ENCODE data around the gene SMC3. TPM values are rescaled to one million over a fixed set of nuclear protein-coding genes. Genes with fewer than 3 reads are reported as not detected.

The SMC3 gene
- total and polyA plus RNA-seq, 2 of the 4 experiments (the other 2 are of a cell fraction), result 15.0 to 15.2 TPM

DNA sequence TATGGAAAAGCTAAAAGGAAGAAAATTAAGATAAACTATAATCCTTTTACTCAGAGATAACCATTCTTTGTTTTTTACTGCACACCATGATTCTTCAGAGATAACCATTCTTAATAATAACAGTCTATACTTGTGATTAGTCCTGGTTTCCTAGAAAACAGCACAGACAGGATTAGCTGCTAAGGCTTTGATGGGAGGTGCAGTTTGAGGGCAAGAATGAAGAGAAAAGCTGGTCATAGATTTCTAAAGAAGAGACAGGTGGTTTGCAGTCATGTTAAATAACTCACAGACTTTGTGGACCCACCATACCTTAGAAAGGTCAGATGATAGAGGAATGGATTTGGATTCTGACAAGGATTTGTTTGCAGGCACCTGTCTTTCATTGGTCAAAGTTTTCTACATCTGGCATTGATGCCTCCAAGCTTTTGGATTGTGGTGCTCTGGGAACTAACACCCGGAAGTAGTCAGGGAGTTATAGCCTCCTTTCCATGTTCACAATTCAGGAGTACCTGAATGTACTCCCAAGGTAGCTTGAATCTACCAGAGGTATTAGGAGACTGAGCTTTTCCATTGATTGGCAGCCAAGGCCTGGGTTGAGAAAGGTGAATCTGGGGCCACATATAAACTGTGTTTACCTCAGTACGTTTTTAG lies 3.7 kb downstream of the SMC3 start:
- Histone ChIP-seq H3K27me3 (ENCODE audit: control insufficient read depth, insufficient read depth, low read length) (no peaks in the 10 kb centered on the region), H3K4me1 (ENCODE audit: control insufficient read depth, insufficient read depth, low read length) (peaks cover 6% of the 10 kb centered on the region; the same call in 1 of the 2 replicates), H3K9me1 (ENCODE audit: insufficient read depth, low read length) (peaks cover 9% of the 10 kb centered on the region), H2AK9ac (replicated peaks; ENCODE audit: low read depth, low read length, poor library complexity) (no peak overlapping the region), H3K36me3 (ENCODE audit: control insufficient read depth, insufficient read depth, low read length) (peaks cover 5% of the 10 kb centered on the region), H3K23ac (ENCODE audit: low read depth, low read length) (peak overlapping the region; percentile 59), H2BK20ac (ENCODE audit: low read depth, low read length) (no peak overlapping the region), H4K8ac (ENCODE audit: low read depth in 2 of 2, low read length in 2 of 2) (no peak overlapping the region), H3K4me2 (ENCODE audit: low read depth, low read length) (no peak overlapping the region), H4K20me1 (ENCODE audit: insufficient read depth, low read length) (peaks cover 14% of the 10 kb centered on the region), H2AFZ (replicated peaks; ENCODE audit: low read length, poor library complexity) (no peak overlapping the region), H3K9ac (ENCODE audit: low read depth, low read length) (no peak overlapping the region), H2BK15ac (ENCODE audit: low read depth, low read length) (no peak overlapping the region), H2BK5ac (ENCODE audit: low read depth, low read length, poor library complexity, severe bottlenecking) (no peak overlapping the region), H3K4me3 (ENCODE audit: insufficient read depth, low read depth, low read length) (no peak overlapping the region), H3K4ac (ENCODE audit: low read depth, low read length) (no peak overlapping the region), H3K18ac (ENCODE audit: low read depth, low read length) (no peak overlapping the region), H3K56ac (ENCODE audit: extremely low read depth, insufficient read depth, low read length) (no peak overlapping the region), H3K14ac (replicated peaks; ENCODE audit: low read depth, low read length) (no peak overlapping the region), H2BK120ac (ENCODE audit: low read depth, low read length) (no peak overlapping the region), H4K91ac (ENCODE audit: insufficient read depth, low read depth, low read length) (no peak overlapping the region), H3K27ac (ENCODE audit: insufficient read depth, low read length) (no peak overlapping the region), H4K5ac (ENCODE audit: low read depth, low read length) (no peak overlapping the region), H2AK5ac (ENCODE audit: low read depth, low read length) (no peak overlapping the region), H3K9me3 (ENCODE audit: control insufficient read depth, insufficient read depth, low read length) (no peaks in the 10 kb centered on the region), H3K79me1 (ENCODE audit: low read depth in 1 of 2, low read length in 2 of 2) (peaks cover 9 to 39% of the 10 kb centered on the region in 2 experiments)
- intact Hi-C loops (cut with micrococcal nuclease) (loop anchor here (10.0 kb wide), 1 partner anchor 436 kb away; no protein-coding TSS in a partner anchor), dilution Hi-C loops (cut with HindIII; ENCODE audit: low sequenced_read_pairs, unreplicated experiment) (no loop called here), in situ Hi-C loops (cut with MboI; ENCODE audit: low sequenced_read_pairs) (loop anchor here (25.0 kb wide), 1 partner anchor 659 kb away; the partner anchor contains the start of gene XPNPEP1)
- ChIA-PET CTCF (interaction anchor here (0.6 kb wide), 1 partner anchor 102 kb away, joined by 3 read pairs; no protein-coding TSS in a partner anchor), POLR2A (ENCODE audit: unreplicated experiment) (no interaction called here)
- no peak for TF ChIP-seq CEBPB (IDR thresholded peaks at IDR 0.05; ENCODE audit: low read depth, low read length)
- TF ChIP-seq, protein P1, sequence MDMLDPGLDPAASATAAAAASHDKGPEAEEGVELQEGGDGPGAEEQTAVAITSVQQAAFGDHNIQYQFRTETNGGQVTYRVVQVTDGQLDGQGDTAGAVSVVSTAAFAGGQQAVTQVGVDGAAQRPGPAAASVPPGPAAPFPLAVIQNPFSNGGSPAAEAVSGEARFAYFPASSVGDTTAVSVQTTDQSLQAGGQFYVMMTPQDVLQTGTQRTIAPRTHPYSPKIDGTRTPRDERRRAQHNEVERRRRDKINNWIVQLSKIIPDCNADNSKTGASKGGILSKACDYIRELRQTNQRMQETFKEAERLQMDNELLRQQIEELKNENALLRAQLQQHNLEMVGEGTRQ (IDR thresholded peaks at IDR 0.05; ENCODE audit: low read depth, low read length), result no peak
- TF ChIP-seq MAFK (IDR thresholded peaks at IDR 0.05; ENCODE audit: low read depth, low read length), result no peak
- no peak for TF ChIP-seq NFE2L2 (IDR thresholded peaks at IDR 0.05; ENCODE audit: low read depth, low read length)
- TF ChIP-seq BHLHE40 (IDR thresholded peaks at IDR 0.05; ENCODE audit: low read depth, low read length), result no peak
- TF ChIP-seq, protein P2, sequence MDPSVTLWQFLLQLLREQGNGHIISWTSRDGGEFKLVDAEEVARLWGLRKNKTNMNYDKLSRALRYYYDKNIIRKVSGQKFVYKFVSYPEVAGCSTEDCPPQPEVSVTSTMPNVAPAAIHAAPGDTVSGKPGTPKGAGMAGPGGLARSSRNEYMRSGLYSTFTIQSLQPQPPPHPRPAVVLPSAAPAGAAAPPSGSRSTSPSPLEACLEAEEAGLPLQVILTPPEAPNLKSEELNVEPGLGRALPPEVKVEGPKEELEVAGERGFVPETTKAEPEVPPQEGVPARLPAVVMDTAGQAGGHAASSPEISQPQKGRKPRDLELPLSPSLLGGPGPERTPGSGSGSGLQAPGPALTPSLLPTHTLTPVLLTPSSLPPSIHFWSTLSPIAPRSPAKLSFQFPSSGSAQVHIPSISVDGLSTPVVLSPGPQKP (IDR thresholded peaks at IDR 0.05; ENCODE audit: borderline replicate concordance, low read depth, low read length), result no peak
- ATAC-seq (ENCODE audit: low read depth) (no peak), DNase-seq (no peak)
- no TSS peak for BruUV-seq (replicated peaks)
- no CpG with 5 or more reads among the region's 2 CpGs for WGBS, 2 experiments (ENCODE audit: extremely low coverage in 2 of 2, insufficient read length in 1 of 2)
